A549 (cell line): ENCODE results near the gene RIN3. TPM values are rescaled to one million over a fixed set of nuclear protein-coding genes. Genes with fewer than 3 reads are reported as not detected.

ENCODE experiments used
- ATAC-seq, 2 experiments: fragments of 200-7000 bp in 1 of 2; fragments of >200 bp in 1 of 2; cut with Nextera tagmentation in 1 of 2; cut with Tn5 transposase in 1 of 2; 3 replicates each; pipeline versions ENCODE4 v1.8.0 to v1.9.1; 2018 to 2020; ENCODE audit warnings: mild to moderate bottlenecking in 1 of 2, moderate library complexity in 1 of 2
- CTCF ChIA-PET: fragments of 300-600 bp; sonication (Branson Sonifier 250); formaldehyde crosslinking; extraction: SDS; loops from one replicate; lab custom pipeline; 2021; ENCODE audit warnings: antibody characterized with exemption, inconsistent platforms; lab: Yijun Ruan, JAX
- POLR2A ChIA-PET: fragments of 350-600 bp; formaldehyde crosslinking; extraction: SDS; loops from one replicate; lab custom pipeline; 2021; ENCODE audit warnings: antibody characterized with exemption, inconsistent platforms; lab: Yijun Ruan, JAX
- DNase-seq, 2 experiments: peaks; one replicate each; pipeline versions ENCODE4 v3.0.0 to v3.0.0-alpha.2; 2011 to 2016; ENCODE audit warnings: low read depth in 1 of 2, low spot score in 1 of 2
- FAIRE-seq: peaks from 2 replicates; lab custom pipeline; 2011; peaks lifted over from hg19 to GRCh38; lab: Jason Lieb, UNC
- H3K27ac ChIP-seq, 2 experiments: fragments of >200 bp; sonication (Bioruptor Twin); formaldehyde crosslinking; 3 replicates each; pipeline ENCODE4 v1.5.1; 2016 to 2017
- H3K4me1 ChIP-seq: fragments of >200 bp; sonication (Bioruptor Twin); formaldehyde crosslinking; 3 replicates; pipeline ENCODE4 v1.6.1; 2016
- H3K4me2 ChIP-seq: fragments of >200 bp; sonication (Bioruptor Twin); formaldehyde crosslinking; 3 replicates; pipeline ENCODE4 v1.6.1; 2016
- H3K4me3 ChIP-seq: fragments of >200 bp; sonication (Bioruptor Twin); formaldehyde crosslinking; 3 replicates; pipeline ENCODE4 v1.5.1; 2016
- H3K9me3 ChIP-seq: fragments of >200 bp; sonication (Bioruptor Twin); formaldehyde crosslinking; 3 replicates; pipeline ENCODE4 v1.6.1; 2016
- ATOH8 ChIP-seq: fragments of 250-450 bp; sonication (Bioruptor Pico); IDR thresholded peaks from 2 replicates; pipeline ENCODE4 v1.5.0; 2020; ENCODE audit warnings: low read depth, mild to moderate bottlenecking, moderate library complexity
- CBX2 ChIP-seq: fragments of 200-600 bp; sonication (generic); IDR thresholded peaks from 2 replicates; pipeline ENCODE4 v1.6.1; 2016; ENCODE audit warnings: low read depth, mild to moderate bottlenecking, borderline replicate concordance
- CBX8 ChIP-seq: fragments of 200-600 bp; sonication (generic); IDR thresholded peaks from 2 replicates; pipeline ENCODE4 v1.6.1; 2016
- CHD2 ChIP-seq: fragments of 150-350 bp; IDR thresholded peaks from 2 replicates; pipeline ENCODE4 v1.6.1; 2014; ENCODE audit warnings: low read length; ENCODE audit not compliant: partially characterized antibody
- CHD4 ChIP-seq: fragments of 200-600 bp; sonication (generic); IDR thresholded peaks from 2 replicates; pipeline ENCODE4 v1.6.1; 2016; ENCODE audit warnings: antibody characterized with exemption, mild to moderate bottlenecking, borderline replicate concordance
- EHF ChIP-seq: fragments of 250-450 bp; sonication (Bioruptor Pico); IDR thresholded peaks from 2 replicates; pipeline ENCODE4 v1.5.0; 2020; ENCODE audit warnings: mild to moderate bottlenecking
- ELK1 ChIP-seq: fragments of 150-350 bp; IDR thresholded peaks from 2 replicates; pipeline ENCODE4 v1.6.1; 2014; ENCODE audit warnings: low read depth, mild to moderate bottlenecking, low read length
- EP300 ChIP-seq, 2 experiments: fragments of >200 bp; sonication (Bioruptor Twin); formaldehyde crosslinking; IDR thresholded peaks; 2 replicates in 1 of 2; 3 replicates in 1 of 2; pipeline ENCODE4 v1.6.1; 2016 to 2017
- ESRRA ChIP-seq: fragments of 150-350 bp; IDR thresholded peaks from 2 replicates; pipeline ENCODE4 v1.6.1; 2014; ENCODE audit warnings: mild to moderate bottlenecking, low read length, borderline replicate concordance
- FOSB ChIP-seq: fragments of 250-450 bp; sonication (Bioruptor Pico); IDR thresholded peaks from 2 replicates; pipeline ENCODE4 v1.5.0; 2020; ENCODE audit warnings: mild to moderate bottlenecking, moderate library complexity
- HDAC2 ChIP-seq: fragments of 200-600 bp; sonication (generic); IDR thresholded peaks from 2 replicates; pipeline ENCODE4 v1.6.1; 2016
- HES2 ChIP-seq: fragments of >200 bp; sonication (Bioruptor Twin); formaldehyde crosslinking; IDR thresholded peaks from 2 replicates; pipeline ENCODE4 v1.6.1; 2016
- HEYL ChIP-seq: fragments of 250-450 bp; sonication (Bioruptor Pico); IDR thresholded peaks from 2 replicates; pipeline ENCODE4 v1.8.0; 2021; ENCODE audit warnings: mild to moderate bottlenecking, moderate library complexity
- HMGXB4 ChIP-seq: fragments of 250-450 bp; sonication (Bioruptor Pico); IDR thresholded peaks from 2 replicates; pipeline ENCODE4 v1.5.0; 2021; ENCODE audit warnings: mild to moderate bottlenecking, moderate library complexity, borderline replicate concordance
- HOXA7 ChIP-seq: fragments of 250-450 bp; sonication (Bioruptor Pico); IDR thresholded peaks from 2 replicates; pipeline ENCODE4 v1.5.0; 2020; ENCODE audit warnings: mild to moderate bottlenecking, moderate library complexity
- HOXB5 ChIP-seq: fragments of 250-450 bp; sonication (Bioruptor Pico); IDR thresholded peaks from 2 replicates; pipeline ENCODE4 v1.5.0; 2020; ENCODE audit warnings: mild to moderate bottlenecking, moderate library complexity
- JUNB ChIP-seq: fragments of >200 bp; sonication (Bioruptor Twin); formaldehyde crosslinking; IDR thresholded peaks from 2 replicates; pipeline ENCODE4 v1.6.1; 2016
- MAZ ChIP-seq: fragments of 150-350 bp; IDR thresholded peaks from 2 replicates; pipeline ENCODE4 v1.6.1; 2014; ENCODE audit warnings: antibody characterized with exemption, low read depth, low read length, borderline replicate concordance
- POLR2AphosphoS2 ChIP-seq: conservative IDR thresholded peaks from 2 replicates; pipeline ENCODE4 v1.6.1; 2012; ENCODE audit warnings: low read length, improper control_type of control experiment, inconsistent platforms
- RARB ChIP-seq: fragments of 250-450 bp; sonication (Bioruptor Pico); IDR thresholded peaks from 2 replicates; pipeline ENCODE4 v1.8.0; 2021; ENCODE audit warnings: mild to moderate bottlenecking, moderate library complexity
- RCOR1 ChIP-seq: fragments of 150-350 bp; IDR thresholded peaks from 2 replicates; pipeline ENCODE4 v1.6.1; 2014; ENCODE audit warnings: antibody characterized with exemption, low read length, low read depth
- REST ChIP-seq: fragments of 200-600 bp; sonication (generic); IDR thresholded peaks from 2 replicates; pipeline ENCODE4 v1.6.1; 2016; ENCODE audit warnings: antibody characterized with exemption, mild to moderate bottlenecking, moderate library complexity
- RFX5 ChIP-seq: fragments of 450-650 bp; IDR thresholded peaks from 2 replicates; pipeline ENCODE4 v1.7.1; 2014; ENCODE audit warnings: antibody characterized with exemption, mild to moderate bottlenecking, moderate library complexity
- RNF2 ChIP-seq: fragments of 200-600 bp; sonication (generic); IDR thresholded peaks from 2 replicates; pipeline ENCODE4 v1.6.1; 2016; ENCODE audit warnings: low read depth, mild to moderate bottlenecking, antibody characterized with exemption, moderate library complexity, borderline replicate concordance
- SREBF2 ChIP-seq: fragments of 450-650 bp; IDR thresholded peaks from 2 replicates; pipeline ENCODE4 v1.6.1; 2014; ENCODE audit warnings: mild to moderate bottlenecking, moderate library complexity
- TP53 ChIP-seq: fragments of 250-450 bp; sonication (Bioruptor Pico); IDR thresholded peaks from 2 replicates; pipeline ENCODE4 v1.5.0; 2021; ENCODE audit warnings: mild to moderate bottlenecking, moderate library complexity
- ZFP36 ChIP-seq: fragments of 450-650 bp; IDR thresholded peaks from 2 replicates; pipeline ENCODE4 v1.6.1; 2014; ENCODE audit warnings: borderline replicate concordance; ENCODE audit not compliant: partially characterized antibody
- WGBS: methylation state at CpG from one replicate; pipeline ENCODE4 v1.1.6; 2017; ENCODE audit errors: missing lambda C conversion rate; 5-methylcytosine and 5-hydroxymethylcytosine counted together
- polyA plus RNA-seq, 4 experiments: library from polyadenylated mRNA; depleted of rRNA in 3 of 4; stranded (reverse); fragments of >200 nt; fragmentation: RNase III in 1 of 4; extraction: RNeasy Plus Mini Kit Qiagen cat#74134 plus additional on column Dnase treatment in 1 of 4; gene quantifications; 2 replicates in 3 of 4; 3 replicates in 1 of 4; pipeline ENCODE4 v1.2.3, GENCODE V29; 2011 to 2017

Gene RIN3
- polyA plus RNA-seq, 2 of the 4 experiments (the other 2 are of a cell fraction), result 5.6 to 14.5 TPM

GRCh38 chr14:92635031-92635430, 121.5 kb downstream of the RIN3 start:
- POLR2A ChIA-PET, result no interaction called here
- no peak for ATAC-seq

GRCh38 chr14:92635896-92636295, 122.3 kb downstream of the RIN3 start:
- FAIRE-seq (no peak), DNase-seq (no peak)
- Histone ChIP-seq H3K4me3 (no peak overlapping the region), H3K4me1 (peaks cover 22% of the 10 kb centered on the region; the same call in 2 of the 3 replicates), H3K27ac (no peak overlapping the region), H3K4me2 (no peak overlapping the region), H3K9me3 (no peaks in the 10 kb centered on the region)
- 86% methylated on average over 4 of the region's 4 CpGs for WGBS
- CTCF ChIA-PET, result interaction anchor here (0.6 to 1.0 kb wide), 4 partner anchors 12 to 654 kb away, joined by 3 to 4 read pairs (median 4); no protein-coding TSS in a partner anchor
- POLR2A ChIA-PET, result no interaction called here
- no peak for TF ChIP-seq TP53 (CRISPR knock-in tag)
- TF ChIP-seq ZFP36, result no peak
- TF ChIP-seq JUNB, result no peak
- TF ChIP-seq SREBF2, result no peak
- TF ChIP-seq CHD2, result no peak
- TF ChIP-seq ATOH8 (CRISPR knock-in tag), result no peak
- TF ChIP-seq HOXA7, result no peak
- TF ChIP-seq RFX5, result no peak
- TF ChIP-seq RARB, result no peak
- no peak for TF ChIP-seq HMGXB4 (CRISPR knock-in tag)
- no peak for TF ChIP-seq CBX8
- TF ChIP-seq HOXB5 (CRISPR knock-in tag), result no peak
- no peak for TF ChIP-seq EHF (CRISPR knock-in tag)
- no peak for TF ChIP-seq HES2
- no peak for TF ChIP-seq HDAC2
- no peak for TF ChIP-seq ELK1
- TF ChIP-seq ESRRA, result no peak
- no peak for TF ChIP-seq REST
- no peak for TF ChIP-seq EP300 (IDR thresholded peaks at IDR 0.05)
- TF ChIP-seq, all 56 proteins: peak for 0
- no peak for ATAC-seq

More at GRCh38 chr14:92635031-92635430, 121.5 kb downstream of the RIN3 start:
- H3K4me3 ChIP-seq, result no peak overlapping the region
- CTCF ChIA-PET, result interaction anchor here (0.6 to 1.3 kb wide), 3 partner anchors 11 to 655 kb away, joined by 3 to 8 read pairs (median 4); no protein-coding TSS in a partner anchor
- FAIRE-seq (no peak), DNase-seq (no peak)
- WGBS, result 96% methylated on average over 4 of the region's 4 CpGs
- TF ChIP-seq HEYL (CRISPR knock-in tag) (no peak), MAZ (no peak), RCOR1 (no peak), FOSB (no peak), POLR2AphosphoS2 (no peak), CHD4 (no peak), CBX2 (no peak), RNF2 (no peak), ZFP36 (no peak), ELK1 (no peak)
- H3K27ac ChIP-seq, result peak overlapping the region in 1 of 2 experiments; percentile 39; a peak in 1 of 6 replicates
- H3K4me1 ChIP-seq, result peaks cover 22% of the 10 kb centered on the region; the same call in 2 of the 3 replicates
- no peaks in the 10 kb centered on the region for H3K9me3 ChIP-seq
- no peak overlapping the region; the same call in 2 of the 3 replicates for H3K4me2 ChIP-seq
